Panc1 (cell line): ENCODE results near the gene ZFX. TPM values are rescaled to one million over a fixed set of nuclear protein-coding genes. Genes with fewer than 3 reads are reported as not detected.

ENCODE experiments used
- ATAC-seq: fragments of 200-7000 bp; cut with Tn5 transposase; 2 replicates; pipeline ENCODE4 v1.9.1; 2020; ENCODE audit warnings: mild to moderate bottlenecking, moderate library complexity
- BruUV-seq: library from RNA; stranded (reverse); fragments of 400-500 nt; replicated peaks from 2 replicates; lab custom pipeline; 2021; lab: Mats Ljungman, UMichigan
- CTCF ChIA-PET: fragments of 300-600 bp; sonication (Branson Sonifier 250); formaldehyde crosslinking; loops from one replicate; lab custom pipeline; 2022; ENCODE audit warnings: antibody characterized with exemption; lab: Charles Lee
- POLR2A ChIA-PET: fragments of 300-600 bp; sonication (Branson Sonifier 250); formaldehyde crosslinking; loops from one replicate; lab custom pipeline; 2022; ENCODE audit warnings: antibody characterized with exemption; lab: Charles Lee
- DNase-seq: peaks from one replicate; pipeline ENCODE4 v3.0.0-alpha.2; 2010; ENCODE audit warnings: low read depth, low spot score
- H3K27ac ChIP-seq: 2 replicates; pipeline ENCODE4 v1.5.1; 2011; ENCODE audit warnings: mild to moderate bottlenecking, low read length, inconsistent platforms
- H3K27me3 ChIP-seq: fragments of 200-500 bp; sonication (Bioruptor generic); 2 replicates; pipeline ENCODE4 v1.6.0; 2014; ENCODE audit warnings: low read length, inconsistent platforms; ENCODE audit not compliant: control insufficient read depth, insufficient read depth
- H3K36me3 ChIP-seq: fragments of 200-500 bp; sonication (Bioruptor generic); 2 replicates; pipeline ENCODE4 v1.5.1; 2014; ENCODE audit warnings: inconsistent platforms, mild to moderate bottlenecking, low read length, moderate library complexity; ENCODE audit not compliant: control insufficient read depth, insufficient read depth
- H3K4me1 ChIP-seq: 2 replicates; pipeline ENCODE4 v1.5.1; 2011; ENCODE audit warnings: inconsistent platforms, mild to moderate bottlenecking, low read length, moderate library complexity; ENCODE audit not compliant: control insufficient read depth, insufficient read depth
- H3K4me3 ChIP-seq, 2 experiments: 2 replicates each; pipeline ENCODE4 v1.5.1; 2011 to 2012; ENCODE audit warnings: low read depth in 2 of 2, low read length in 2 of 2, mild to moderate bottlenecking in 2 of 2, inconsistent platforms in 1 of 2, moderate library complexity in 1 of 2
- H3K9me3 ChIP-seq: fragments of 200-500 bp; sonication (Bioruptor generic); 2 replicates; pipeline ENCODE4 v1.5.1; 2014; ENCODE audit warnings: low read depth, mild to moderate bottlenecking, inconsistent platforms, low read length, moderate library complexity; ENCODE audit not compliant: control insufficient read depth, insufficient read depth
- CTCF ChIP-seq: fragments of 450-650 bp; IDR thresholded peaks from 2 replicates; pipeline ENCODE4 v1.5.1; 2017; ENCODE audit warnings: mild to moderate bottlenecking
- POLR2AphosphoS5 ChIP-seq: IDR thresholded peaks from 2 replicates; pipeline ENCODE4 v1.6.1; 2012; ENCODE audit warnings: mild to moderate bottlenecking, low read depth, low read length, moderate library complexity
- REST ChIP-seq, 2 experiments: IDR thresholded peaks; 2 replicates each; pipeline ENCODE4 v1.6.1; 2011 to 2012; ENCODE audit warnings: low read depth in 2 of 2, control low read depth in 1 of 2, low read length in 1 of 2, mild to moderate bottlenecking in 1 of 2, moderate library complexity in 1 of 2; ENCODE audit not compliant: insufficient read depth in 1 of 2
- SIN3A ChIP-seq: IDR thresholded peaks from 2 replicates; pipeline ENCODE4 v1.6.1; 2012; ENCODE audit warnings: low read depth, mild to moderate bottlenecking, low read length, moderate library complexity, borderline replicate concordance; ENCODE audit not compliant: insufficient read depth
- TCF7L2 ChIP-seq: IDR thresholded peaks from 2 replicates; pipeline ENCODE4 v1.6.1; 2011; ENCODE audit warnings: mild to moderate bottlenecking, low read depth, low read length, inconsistent platforms
- in situ Hi-C: cut with HindIII; loops from 2 replicates; pipeline ENCODE4 v1.10.0; 2016; ENCODE audit warnings: low sequenced_read_pairs, low pct_unique_long_range_greater_than_20kb
- intact Hi-C: fragments of 100-400 bp; cut with micrococcal nuclease; formaldehyde crosslinking; loops from one replicate; pipeline ENCODE4 v1.10.0; 2022; ENCODE audit not compliant: unreplicated experiment
- total RNA-seq: library from RNA; stranded (reverse); gene quantifications from one replicate; pipeline ENCODE4 v1.2.1, GENCODE V29; 2021; ENCODE audit not compliant: unreplicated experiment

Gene ZFX
- total RNA-seq, 1 experiment from 2014 or later: 38.7 TPM

- Histone ChIP-seq H3K4me3 (no peak overlapping the region), H3K27me3 (no peaks in the 10 kb centered on the region), H3K36me3 (peaks cover 8% of the 10 kb centered on the region; the same call in 1 of the 2 replicates), H3K4me1 (no peaks in the 10 kb centered on the region), H3K27ac (no peak overlapping the region), H3K9me3 (no peaks in the 10 kb centered on the region)
- intact Hi-C loops: no loop called here
- no peak for DNase-seq
- ATAC-seq: no peak
- in situ Hi-C loops: no loop called here
- no TSS peak for BruUV-seq
- TF ChIP-seq REST (IDR thresholded peaks at IDR 0.05; ENCODE audit: insufficient read depth in 1 of 2, low read depth in 2 of 2, low read length in 1 of 2) (no peak), TCF7L2 (no peak), POLR2AphosphoS5 (no peak), CTCF (no peak)
- POLR2A ChIA-PET: no interaction called here
- CTCF ChIA-PET: no interaction called here
Observed at GRCh38 chrX:24204958-24205357, 55.4 kb downstream of the ZFX start.

GRCh38 chrX:24207826-24208225 lies 58.3 kb downstream of the ZFX start:
- TF ChIP-seq POLR2AphosphoS5: no peak
- no peak for TF ChIP-seq TCF7L2
- no peak for TF ChIP-seq SIN3A
- no peak for TF ChIP-seq REST (IDR thresholded peaks at IDR 0.05; ENCODE audit: insufficient read depth in 1 of 2, low read depth in 2 of 2, low read length in 1 of 2)
- no peak for TF ChIP-seq CTCF
- ChIA-PET POLR2A (no interaction called here), CTCF (no interaction called here)
- intact Hi-C loops (no loop called here), in situ Hi-C loops (no loop called here)
- Histone ChIP-seq H3K27ac (no peak overlapping the region), H3K36me3 (peaks cover 15% of the 10 kb centered on the region), H3K4me3 (no peak overlapping the region), H3K27me3 (no peaks in the 10 kb centered on the region), H3K4me1 (no peaks in the 10 kb centered on the region), H3K9me3 (no peaks in the 10 kb centered on the region)
- no peak for DNase-seq
- ATAC-seq: no peak
- BruUV-seq: no TSS peak
